DMS79 treated with DMSO at 0.1 percent for 48 hours (cell line): ENCODE results near the gene SLC9A1.

Source experiments
- DNase-seq: peaks from one replicate; lab custom pipeline; 2025; lab: John Stamatoyannopoulos, UW

The SLC9A1 gene

GRCh38 chr1:27102707-27103468 lies 52.0 kb downstream of the SLC9A1 start:
- DNase-seq, result peak; percentile 60

- DNase-seq, result no peak
Observed at GRCh38 chr1:27102134-27102706, 52.7 kb downstream of the SLC9A1 start.

- DNase-seq, result no peak
Observed at GRCh38 chr1:27101696-27102095, 53.2 kb downstream of the SLC9A1 start.

DNA sequence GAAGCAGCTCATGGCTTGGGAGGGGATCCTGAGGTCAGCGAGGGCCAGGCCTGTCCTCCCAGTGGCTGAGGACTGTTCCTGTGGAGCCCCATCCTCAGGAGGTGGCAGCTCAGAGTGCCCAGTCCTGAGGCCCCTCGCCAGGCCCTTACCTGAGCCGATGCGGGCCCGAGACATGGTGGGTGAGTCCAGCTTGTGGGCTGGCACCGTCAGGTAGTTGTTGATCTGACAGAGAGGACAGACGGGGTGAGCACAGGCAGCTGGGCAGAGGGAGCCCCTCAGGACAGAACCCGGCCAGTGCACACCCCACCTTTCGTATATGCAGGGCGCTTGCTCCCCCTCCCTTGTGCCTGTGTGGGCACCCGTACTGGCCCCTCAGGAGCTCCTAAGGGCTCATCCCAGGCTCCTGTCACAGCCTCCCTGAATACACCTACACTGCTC lies 53.9 kb downstream of the SLC9A1 start:
- no peak for DNase-seq

DNA sequence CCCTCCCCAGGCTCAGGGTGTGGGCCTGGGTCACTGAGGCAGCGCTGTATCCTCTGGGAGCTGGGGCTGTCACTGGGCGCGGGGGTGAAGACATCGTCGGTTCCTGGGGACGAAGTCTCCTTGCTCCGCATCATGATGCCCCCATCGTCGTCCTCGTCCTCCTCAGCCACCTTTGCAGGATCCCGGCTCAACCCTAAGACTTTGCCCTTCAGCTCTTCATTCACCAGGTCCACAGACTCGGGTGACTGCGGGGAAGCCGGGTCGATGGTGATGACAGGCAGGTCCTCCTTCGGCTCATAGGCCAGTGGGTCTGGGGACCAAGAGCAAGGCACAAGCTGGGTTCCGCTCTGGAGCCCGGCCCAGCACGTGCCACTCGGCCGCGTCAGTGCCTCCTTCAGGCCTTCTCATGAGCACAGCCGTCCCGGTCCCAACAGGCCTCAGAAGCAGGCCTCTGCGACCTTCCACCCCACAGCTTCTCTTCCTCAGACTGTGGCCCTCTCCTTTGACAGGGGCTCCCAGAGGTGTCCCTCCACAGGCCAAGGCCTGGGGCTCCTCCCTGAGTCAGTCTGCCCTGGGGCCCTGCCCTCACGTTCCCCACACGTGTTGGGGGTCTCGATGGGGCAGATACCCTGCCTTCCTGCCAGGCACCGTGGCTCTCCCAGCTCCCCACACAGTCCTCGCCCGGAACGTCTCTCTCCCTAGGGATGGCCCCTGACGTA lies 54.4 kb downstream of the SLC9A1 start:
- no peak for DNase-seq

GRCh38 chr1:27099587-27100334 lies 55.2 kb downstream of the SLC9A1 start:
- DNase-seq, result peak; percentile 90

DNA sequence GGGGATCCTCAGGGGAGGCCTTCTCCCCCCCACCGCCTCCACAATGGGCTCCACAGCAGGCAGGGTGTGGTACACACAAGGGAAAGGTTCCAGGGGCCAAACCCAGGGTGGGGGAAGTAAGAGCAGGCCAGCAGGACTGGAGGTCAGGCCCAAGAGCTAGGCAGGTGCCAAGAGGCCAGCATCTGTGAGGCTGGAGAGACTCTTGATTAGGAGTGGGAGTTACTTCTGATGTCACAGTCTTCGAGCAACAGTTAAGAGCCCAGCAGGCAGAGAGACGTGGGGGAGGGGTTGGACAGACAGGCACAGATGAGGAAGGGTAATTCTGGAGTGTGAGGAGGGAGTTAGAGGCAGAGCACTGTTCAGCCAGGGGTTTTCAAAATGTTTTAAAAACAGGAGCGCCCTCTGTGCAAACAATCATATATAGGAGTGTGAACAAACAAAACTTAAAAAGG lies 55.8 kb downstream of the SLC9A1 start:
- DNase-seq, result peak; percentile 93

DNA sequence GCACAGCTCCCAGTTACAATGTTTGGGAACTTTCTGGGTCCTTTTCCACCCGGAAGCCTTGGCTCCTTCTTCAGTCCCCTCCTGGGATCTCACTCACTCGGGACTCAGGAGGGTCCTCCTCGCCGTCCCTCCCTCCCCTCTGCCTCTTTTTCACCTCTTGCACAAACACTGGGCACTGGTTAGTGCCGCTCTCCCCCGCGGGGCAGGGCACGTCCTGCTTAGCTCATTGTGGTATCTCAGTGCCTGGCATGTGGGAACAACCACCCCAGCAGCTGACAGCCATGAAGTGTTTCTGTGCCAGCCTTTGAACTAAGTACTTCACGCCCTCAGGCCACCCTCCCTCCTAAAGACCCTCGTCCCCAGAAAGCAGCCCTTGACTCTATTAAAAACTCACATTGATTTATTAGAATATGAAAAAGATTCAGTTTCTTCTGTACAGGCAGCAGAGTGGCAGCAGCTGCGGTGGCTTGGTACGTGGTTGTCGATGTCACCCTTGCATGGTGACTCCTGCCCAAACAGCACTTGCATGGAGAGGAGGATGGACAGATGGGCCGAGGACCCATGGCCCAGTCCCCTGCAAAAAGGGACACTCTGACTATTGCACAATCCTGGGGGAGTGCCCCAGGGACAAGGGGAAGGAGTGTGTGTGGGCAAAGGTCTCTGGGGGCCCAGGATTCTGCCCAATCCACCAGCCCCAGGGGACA lies 56.3 kb downstream of the SLC9A1 start:
- peak; percentile 75 for DNase-seq

DNA sequence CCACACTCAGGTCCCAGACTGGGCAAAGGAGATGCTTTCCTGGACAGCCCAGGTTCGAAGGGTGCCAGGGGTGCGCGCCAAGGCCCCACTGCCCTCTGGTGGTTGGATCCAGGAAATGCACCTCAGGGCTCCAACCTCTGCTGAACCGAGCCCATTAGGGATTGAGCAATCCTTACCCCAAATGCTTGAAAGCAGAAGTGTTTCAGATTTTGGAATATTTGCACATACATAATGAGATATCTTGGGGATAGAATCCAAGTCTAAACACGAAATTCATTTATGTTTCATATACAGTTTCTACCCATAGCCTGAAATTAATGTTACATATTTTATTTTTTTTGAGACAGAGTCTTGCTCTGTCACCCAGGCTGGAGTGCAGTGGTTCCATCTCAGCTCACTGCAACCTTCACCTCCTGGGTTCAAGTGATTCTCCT lies 57.4 kb downstream of the SLC9A1 start:
- peak; percentile 79 for DNase-seq

- no peak for DNase-seq
Observed at GRCh38 chr1:27095576-27095975, 59.3 kb downstream of the SLC9A1 start.

GRCh38 chr1:27092888-27093287 lies 62.0 kb downstream of the SLC9A1 start:
- DNase-seq, result no peak

DNA sequence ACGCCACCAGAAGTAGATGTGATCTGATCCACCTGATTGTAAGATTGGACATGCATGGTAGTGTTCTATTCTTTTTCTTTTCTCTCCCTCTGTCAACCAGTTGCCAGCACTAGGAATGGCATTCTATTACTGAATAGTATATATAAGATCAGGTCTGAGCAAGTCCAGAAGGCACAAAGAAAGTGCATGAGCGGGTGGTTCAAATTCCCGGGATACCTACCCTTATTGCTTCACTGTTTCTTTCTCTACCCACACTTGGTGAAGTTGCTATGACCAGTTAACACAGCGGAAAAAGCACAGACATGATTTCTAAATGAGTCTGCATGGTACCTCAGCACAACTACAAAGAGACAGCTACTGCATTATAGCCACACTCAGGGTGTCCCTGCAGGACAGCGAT lies 64.0 kb downstream of the SLC9A1 start:
- DNase-seq, result no peak

DNA sequence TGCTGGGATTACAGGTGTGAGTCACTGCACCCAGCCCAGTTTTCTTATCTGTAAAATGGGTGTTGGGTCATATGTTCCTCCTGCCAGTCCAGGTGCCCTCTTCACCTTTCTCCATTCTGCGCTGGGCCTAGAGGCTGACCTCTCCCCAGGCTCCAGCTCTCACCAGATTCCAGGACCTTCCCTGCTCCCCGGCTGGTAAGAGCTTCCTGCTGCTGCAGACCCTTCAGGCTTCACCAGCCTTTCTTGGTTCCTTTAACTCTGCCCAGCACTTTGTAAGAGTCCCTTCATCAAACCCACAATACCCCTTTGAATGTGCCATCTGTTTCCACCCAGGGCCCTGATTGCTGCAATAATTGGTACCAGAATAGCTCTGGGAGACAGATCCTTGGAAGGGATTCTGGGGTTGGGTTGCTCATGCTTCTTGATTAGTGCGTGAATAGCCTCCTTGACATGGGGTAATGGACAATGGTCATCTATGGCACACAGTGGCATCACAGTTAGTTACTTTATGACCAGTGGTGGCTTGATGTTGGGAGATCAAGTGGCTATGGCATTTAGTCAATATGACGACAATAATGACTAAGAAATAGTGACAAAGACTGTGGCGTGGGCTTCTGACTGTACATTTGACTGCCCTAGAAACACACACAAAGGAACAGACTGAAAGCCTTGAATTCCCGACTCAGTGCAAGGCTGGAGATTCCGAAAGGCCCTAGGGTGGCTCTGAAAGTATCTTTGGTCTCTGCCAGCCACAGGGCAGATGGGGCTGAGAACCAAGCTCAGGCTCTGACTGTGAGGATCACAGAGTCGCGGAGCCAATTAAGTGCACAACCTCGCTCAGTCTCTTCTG lies 67.3 kb downstream of the SLC9A1 start:
- DNase-seq, result no peak

DNA sequence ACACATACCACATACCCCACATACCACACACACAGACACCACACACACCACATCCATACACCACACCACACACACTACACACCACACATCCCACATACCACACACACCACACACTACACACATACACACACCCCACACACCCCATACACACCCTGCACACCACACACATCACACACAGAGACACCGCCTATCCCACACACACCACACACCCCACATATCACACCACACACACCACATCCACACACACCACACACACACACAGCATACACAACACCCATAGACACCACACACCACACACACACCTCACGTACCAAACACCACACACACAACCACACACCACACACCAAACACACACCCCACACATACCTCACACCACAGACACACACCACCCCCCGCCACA lies 68.3 kb downstream of the SLC9A1 start:
- no peak for DNase-seq

DNA sequence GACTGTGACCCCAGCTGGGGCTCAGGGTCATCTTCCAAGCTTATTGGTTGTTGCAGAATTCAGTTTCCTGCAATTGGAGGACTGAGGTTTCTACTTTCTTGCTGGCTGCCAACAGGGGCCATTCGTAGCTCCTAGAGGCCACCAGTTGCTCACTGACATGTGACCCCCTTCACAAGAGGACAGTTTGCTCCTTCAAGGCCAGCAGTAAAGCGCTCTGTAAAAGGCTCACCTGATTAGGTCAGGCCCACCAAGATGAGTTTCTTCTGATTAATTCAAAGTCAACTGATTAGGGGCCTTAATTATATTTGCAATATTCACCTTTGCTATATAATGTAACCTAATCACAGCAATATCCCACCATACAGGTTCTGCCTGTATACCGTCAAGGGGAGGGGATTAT lies 68.9 kb downstream of the SLC9A1 start:
- DNase-seq, result no peak

DNA sequence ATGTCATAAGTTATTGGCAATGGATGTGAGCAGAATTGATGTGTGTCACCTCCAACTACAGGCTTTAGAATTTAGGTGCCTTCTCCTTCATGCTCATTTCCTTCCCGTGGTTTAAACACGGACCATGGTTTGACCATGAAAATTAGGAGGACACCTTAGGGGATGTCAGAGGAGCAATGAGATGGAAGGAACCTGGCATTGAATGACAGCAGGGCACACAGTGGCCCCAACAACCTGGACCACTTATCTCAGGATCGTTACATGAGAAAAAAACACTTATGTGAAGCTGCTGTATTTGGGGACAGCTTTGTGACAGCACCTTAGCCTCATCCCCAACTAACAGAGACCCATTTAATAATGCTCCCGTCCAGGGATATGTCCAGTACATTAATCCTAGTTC lies 70.8 kb downstream of the SLC9A1 start:
- no peak for DNase-seq

DNA sequence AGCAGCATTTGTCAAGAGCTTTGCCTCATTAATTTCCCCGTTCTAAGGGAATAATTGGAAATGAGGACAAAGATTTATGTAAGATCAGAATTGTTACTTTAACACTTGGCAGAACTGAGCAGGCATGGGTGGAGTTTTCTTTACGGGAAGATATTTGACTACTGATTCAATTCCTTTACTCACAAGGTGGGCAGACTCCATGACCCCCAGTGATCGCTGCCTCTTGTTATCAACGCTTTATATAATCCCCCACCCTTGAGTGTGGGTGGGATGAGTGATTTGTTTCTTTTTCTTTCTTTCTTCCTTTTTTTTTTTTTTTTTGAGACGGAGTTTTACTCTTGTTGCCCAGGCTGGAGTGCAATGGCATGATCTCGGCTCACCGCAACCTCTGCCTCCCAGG lies 77.0 kb downstream of the SLC9A1 start:
- no peak for DNase-seq

- DNase-seq, result no peak
Observed at GRCh38 chr1:27076803-27077202, 78.1 kb downstream of the SLC9A1 start.

DNA sequence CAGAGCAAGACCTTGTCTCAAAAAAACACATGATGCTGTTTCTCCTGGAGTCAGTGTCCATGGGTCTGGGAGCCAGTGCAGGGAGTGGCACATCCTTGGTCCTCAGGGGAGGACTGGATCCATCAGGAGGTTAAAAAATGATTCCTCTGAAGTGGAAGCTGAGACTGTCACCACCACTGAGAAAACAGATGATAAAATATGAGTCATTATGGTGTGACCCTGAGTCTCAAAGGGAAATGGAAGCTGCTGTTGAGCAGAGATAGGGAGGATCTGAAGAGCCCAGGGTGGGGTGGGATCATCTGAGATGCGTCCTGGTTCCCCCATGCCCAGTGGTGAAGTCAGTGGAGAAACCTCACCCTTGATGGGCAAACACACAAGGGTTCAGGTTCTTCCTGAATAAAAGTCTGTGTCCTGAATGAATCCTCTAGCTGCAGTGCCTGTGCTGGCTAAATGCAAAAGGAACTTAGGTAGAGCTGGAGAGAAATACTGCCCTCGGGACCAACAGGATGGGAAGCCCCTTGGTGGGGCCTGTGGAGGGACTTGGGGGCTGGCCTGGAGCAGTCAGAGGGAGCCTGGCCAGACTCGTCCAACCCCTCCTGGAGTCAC lies 80.6 kb downstream of the SLC9A1 start:
- DNase-seq, result no peak

GRCh38 chr1:27071049-27071416 lies 83.9 kb downstream of the SLC9A1 start:
- no peak for DNase-seq
